MG63 (cell line): ENCODE results near the gene KRT33B. TPM values are rescaled to one million over a fixed set of nuclear protein-coding genes. Genes with fewer than 3 reads are reported as not detected.

ENCODE experiments used
- DNase-seq: peaks from one replicate; pipeline ENCODE4 v3.0.0-alpha.2; 2020
- H3K27me3 ChIP-seq: fragments of 250-450 bp; sonication (Bioruptor Pico); 2 replicates; pipeline ENCODE4 v1.5.1; 2020; ENCODE audit warnings: mild to moderate bottlenecking, moderate library complexity
- H3K36me3 ChIP-seq: fragments of 250-450 bp; sonication (Bioruptor Pico); 2 replicates; pipeline ENCODE4 v1.5.1; 2020; ENCODE audit warnings: mild to moderate bottlenecking, moderate library complexity
- H3K4me3 ChIP-seq: fragments of 250-450 bp; sonication (Bioruptor Pico); 2 replicates; pipeline ENCODE4 v1.5.1; 2020; ENCODE audit warnings: mild to moderate bottlenecking, moderate library complexity
- H3K9me3 ChIP-seq: fragments of 250-450 bp; sonication (Bioruptor Pico); 2 replicates; pipeline ENCODE4 v1.5.1; 2020; ENCODE audit warnings: mild to moderate bottlenecking, moderate library complexity
- total RNA-seq: library from RNA; depleted of rRNA; stranded (reverse); fragments of >200 nt; shearing (Covaris generic); gene quantifications from 2 replicates; pipeline ENCODE4 v1.2.3, GENCODE V29; 2014; ENCODE audit warnings: low replicate concordance; rRNA removed

The KRT33B gene
- total RNA-seq, 1 experiment from 2014 or later, result 2.0 TPM

- no peak for DNase-seq
- Histone ChIP-seq H3K36me3 (no peaks in the 10 kb centered on the region), H3K9me3 (peaks cover 16% of the 10 kb centered on the region), H3K4me3 (no peak overlapping the region), H3K27me3 (no peaks in the 10 kb centered on the region)
Observed at GRCh38 chr17:41322094-41322902, 47.3 kb downstream of the KRT33B start.

- peaks cover 18% of the 10 kb centered on the region for H3K9me3 ChIP-seq
- no peak for DNase-seq
- H3K36me3 ChIP-seq, result no peaks in the 10 kb centered on the region
- no peaks in the 10 kb centered on the region for H3K27me3 ChIP-seq
- H3K4me3 ChIP-seq, result no peak overlapping the region
Observed at GRCh38 chr17:41318231-41318630, 51.4 kb downstream of the KRT33B start.

- Histone ChIP-seq H3K36me3 (no peaks in the 10 kb centered on the region), H3K9me3 (peaks cover 20% of the 10 kb centered on the region), H3K27me3 (no peaks in the 10 kb centered on the region), H3K4me3 (no peak overlapping the region)
- DNase-seq, result no peak
Observed at GRCh38 chr17:41315814-41316445, 53.7 kb downstream of the KRT33B start.

- DNase-seq, result no peak
- no peak within 1 kb of the TSS for H3K4me3 ChIP-seq
- peaks cover 16% of the 10 kb centered on the region for H3K9me3 ChIP-seq
- H3K36me3 ChIP-seq, result no peaks in the 10 kb centered on the region
- no peaks in the 10 kb centered on the region for H3K27me3 ChIP-seq
Observed at GRCh38 chr17:41315204-41315794, 54.3 kb downstream of the KRT33B start, which contains the start of gene KRTAP17-1. Gene KRTAP17-1 (minus strand): TSS chr17:41315710. CDS start chr17:41315650, 60 bp downstream.

Other genes with a start within 250 kb of the KRT33B start
- gene KRTAP4-12, start 245.6 kb downstream of the KRT33B start, total RNA-seq, result not detected in 2 replicates
- gene KRTAP4-6, start 229.3 kb downstream of the KRT33B start, total RNA-seq, result not detected in 2 replicates
- gene KRTAP4-5, start 220.0 kb downstream of the KRT33B start, total RNA-seq, result not detected in 2 replicates
- gene KRTAP4-4, start 209.1 kb downstream of the KRT33B start, total RNA-seq, result not detected in 2 replicates
- not detected in 2 replicates for gene KRTAP4-3, start 201.6 kb downstream of the KRT33B start, total RNA-seq
- not detected in 2 replicates for gene KRTAP4-2, start 191.6 kb downstream of the KRT33B start, total RNA-seq
- gene KRTAP4-1, start 184.9 kb downstream of the KRT33B start, total RNA-seq, result not detected in 2 replicates
- not detected in 2 replicates for gene KRTAP9-1, start 179.9 kb downstream of the KRT33B start, total RNA-seq
- gene KRTAP9-2, start 143.2 kb downstream of the KRT33B start, total RNA-seq, result not detected in 2 replicates
- not detected in 2 replicates for gene KRTAP9-3, start 137.4 kb downstream of the KRT33B start, total RNA-seq
- gene KRTAP9-8, start 131.8 kb downstream of the KRT33B start, total RNA-seq, result not detected in 2 replicates
- not detected in 2 replicates for gene KRTAP9-4, start 120.1 kb downstream of the KRT33B start, total RNA-seq
- gene KRTAP9-9, start 114.4 kb downstream of the KRT33B start, total RNA-seq, result not detected in 2 replicates
- not detected in 2 replicates for gene KRTAP9-6, start 104.4 kb downstream of the KRT33B start, total RNA-seq
- gene KRTAP9-7, start 94.1 kb downstream of the KRT33B start, total RNA-seq, result not detected in 2 replicates
- gene KRTAP29-1, start 67.0 kb downstream of the KRT33B start, total RNA-seq, result not detected in 2 replicates
- not detected in 2 replicates for gene KRTAP16-1, start 60.5 kb downstream of the KRT33B start, total RNA-seq
- gene KRTAP17-1, start 54.1 kb downstream of the KRT33B start, total RNA-seq, result not detected in 2 replicates
- not detected in 2 replicates for gene KRT33A, start 19.0 kb downstream of the KRT33B start, total RNA-seq
- gene KRT34, start 12.5 kb upstream of the KRT33B start, total RNA-seq, result 0.49 TPM in 1 of 2 replicates, not detected in the other
- not detected in 2 replicates for gene KRT31, start 27.8 kb upstream of the KRT33B start, total RNA-seq
- not detected in 2 replicates for gene KRT37, start 54.8 kb upstream of the KRT33B start, total RNA-seq
- 0.17 TPM in 1 of 2 replicates, not detected in the other for gene KRT38, start 71.2 kb upstream of the KRT33B start, total RNA-seq
- gene KRT32, start 97.6 kb upstream of the KRT33B start, total RNA-seq, result 0.72 TPM in 1 of 2 replicates, not detected in the other
- 0.33 TPM in 1 of 2 replicates, not detected in the other for gene KRT35, start 111.3 kb upstream of the KRT33B start, total RNA-seq
- gene KRT36, start 120.1 kb upstream of the KRT33B start, total RNA-seq, result 0.20 TPM in 1 of 2 replicates, not detected in the other
- gene KRT13, start 135.8 kb upstream of the KRT33B start, total RNA-seq, result 3.8 and 4.0 TPM in 2 replicates
- gene KRT15, start 149.1 kb upstream of the KRT33B start, total RNA-seq, result 38.4 and 82.2 TPM in 2 replicates
- 20.7 and 46.3 TPM in 2 replicates for gene KRT19, start 158.5 kb upstream of the KRT33B start, total RNA-seq
- gene KRT9, start 202.2 kb upstream of the KRT33B start, total RNA-seq, result not detected in 2 replicates
- 6.1 and 7.9 TPM in 2 replicates for gene KRT14, start 217.1 kb upstream of the KRT33B start, total RNA-seq
- gene KRT16, start 243.0 kb upstream of the KRT33B start, total RNA-seq, result not detected in 2 replicates